Putamen (tissue), 1 donor: ENCODE results near the gene FEN1.

Experiments
- DNase-seq: peaks from one replicate; pipeline ENCODE4 v3.0.0-alpha.2; 2016; ENCODE audit warnings: low spot score

Gene FEN1

DNA sequence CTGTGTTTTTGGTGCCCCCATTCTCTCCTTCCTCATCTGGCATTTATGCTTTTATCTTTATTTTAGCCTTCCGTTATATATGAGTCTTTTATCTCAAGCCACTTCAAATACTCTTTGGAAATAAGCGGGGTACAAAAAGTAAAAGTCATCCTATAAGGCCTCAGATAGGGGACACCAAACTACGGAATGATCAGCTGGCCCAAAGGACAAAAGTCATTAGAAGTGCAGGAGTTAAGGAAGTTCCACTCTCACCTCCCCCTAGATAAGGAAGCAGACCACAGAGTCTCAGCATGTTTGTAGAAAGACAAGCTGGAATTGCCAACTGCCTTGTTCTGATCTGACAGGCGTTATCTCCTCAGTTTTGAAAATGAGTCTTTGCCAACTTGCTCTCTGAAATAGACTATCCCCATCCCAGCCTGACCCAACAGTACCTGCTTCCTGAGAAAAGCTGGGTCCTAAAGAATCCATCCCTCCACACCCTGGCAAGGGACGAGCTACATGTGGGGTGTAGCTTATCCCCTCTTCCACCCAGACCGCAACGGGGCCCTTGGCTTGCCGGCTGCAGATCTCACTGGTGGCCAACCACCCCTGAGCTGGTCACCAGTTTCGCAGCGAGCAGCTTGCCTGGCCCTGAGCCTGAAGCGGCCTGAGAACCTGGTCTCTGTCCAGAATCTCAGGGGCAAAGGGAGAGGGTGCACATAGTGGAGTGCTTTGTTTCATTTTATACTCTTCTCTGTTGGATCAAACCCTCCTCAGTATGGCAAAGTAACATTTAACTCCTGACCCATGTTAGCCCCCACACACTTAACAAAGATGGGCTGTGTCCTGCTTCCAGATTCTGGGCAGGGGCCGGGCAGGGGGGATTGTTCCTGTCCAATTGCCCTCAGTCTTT is 49.2 kb downstream of the FEN1 start:
- DNase-seq = peak; percentile 50

DNA sequence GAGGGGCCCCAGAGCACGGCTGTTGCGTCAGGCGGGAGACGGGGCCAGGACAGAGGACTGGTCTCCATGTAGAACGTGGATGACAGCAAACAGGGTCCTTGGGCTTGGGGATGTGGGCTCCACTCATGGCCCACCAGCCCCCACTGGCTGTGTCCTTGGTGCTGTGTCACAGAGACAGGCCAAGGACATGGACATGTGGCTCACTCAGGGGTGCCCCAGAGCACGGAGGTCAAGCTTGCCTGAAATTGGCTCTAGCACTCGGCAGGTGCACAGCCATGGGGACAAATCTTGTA is 49.8 kb downstream of the FEN1 start:
- no peak for DNase-seq

DNA sequence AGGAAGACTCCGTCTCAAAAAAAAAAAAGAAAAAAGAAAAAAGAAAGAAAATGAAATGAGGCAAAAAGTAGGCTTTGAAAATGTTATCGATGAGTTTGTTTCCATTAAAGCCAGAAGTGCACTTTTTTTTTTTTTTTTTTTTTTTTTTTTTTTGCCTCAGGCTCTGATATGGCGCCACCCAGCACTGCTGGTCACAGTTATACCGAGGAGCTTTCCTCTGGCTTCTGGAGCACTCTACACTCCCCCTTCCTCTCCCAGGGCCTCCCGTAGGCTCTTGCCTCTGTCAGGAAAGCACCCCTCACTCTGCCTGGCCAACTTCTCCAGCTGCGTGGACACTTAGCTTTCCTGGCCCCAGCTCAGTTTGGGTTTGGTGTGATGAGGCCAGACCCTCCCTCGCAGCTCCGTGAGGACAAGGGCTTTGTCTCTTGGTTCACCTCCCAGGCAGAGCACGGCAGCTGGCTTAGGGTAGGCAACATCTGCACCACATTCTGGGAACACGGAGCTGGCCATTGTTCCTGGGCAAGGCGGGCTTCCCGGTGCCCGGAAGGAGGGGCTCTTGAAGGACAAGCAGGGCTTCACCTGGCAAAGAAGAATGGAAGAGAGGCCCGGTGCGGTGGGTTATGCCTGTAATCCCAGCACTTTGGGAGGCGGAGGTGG is 52.3 kb downstream of the FEN1 start:
- DNase-seq = no peak

DNA sequence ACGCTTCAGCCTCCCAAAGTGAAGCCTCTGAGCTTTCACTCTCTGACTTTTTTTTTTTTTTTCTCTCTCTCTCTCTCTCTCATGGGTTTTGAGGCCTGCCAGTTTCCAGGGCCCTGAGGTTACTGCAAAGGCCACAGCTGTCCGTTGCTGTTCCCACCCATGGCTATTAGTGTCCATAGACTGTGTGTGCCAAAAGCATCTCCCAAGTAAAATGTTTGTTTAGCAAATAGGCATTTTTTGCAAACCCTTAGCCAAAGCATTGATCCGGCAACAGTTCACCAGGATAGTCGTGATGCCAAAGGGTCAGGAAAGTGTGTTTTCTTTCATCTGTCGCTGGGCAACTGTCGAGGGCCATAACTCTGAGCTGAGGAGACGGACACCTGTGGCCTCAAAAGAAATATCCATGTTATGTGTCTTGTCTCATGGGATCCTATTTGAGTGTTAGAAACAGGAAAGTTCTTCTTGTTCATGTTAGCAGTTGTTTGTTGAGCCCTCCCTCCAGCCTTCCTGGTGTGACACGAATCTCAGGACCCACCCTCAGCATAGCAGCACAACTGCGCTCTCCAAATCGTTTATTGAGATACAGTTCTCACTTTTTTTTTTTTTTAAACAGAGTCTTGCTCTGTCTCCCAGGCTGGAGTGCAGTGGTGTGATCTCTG is 53.8 kb downstream of the FEN1 start:
- DNase-seq = no peak
